Endodermal cell (in vitro differentiated cells): Measurements from ENCODE around the gene WDCP. TPM values are rescaled to one million over a fixed set of nuclear protein-coding genes. Genes with fewer than 3 reads are reported as not detected.

Source experiments
- DNase-seq: peaks from one replicate; pipeline ENCODE4 v3.0.0-alpha.2; 2017
- H3K27ac ChIP-seq: 2 replicates; pipeline ENCODE4 v1.5.1; 2013; ENCODE audit warnings: mild to moderate bottlenecking, low read depth, low read length, moderate library complexity
- H3K27me3 ChIP-seq: 2 replicates; pipeline ENCODE4 v1.6.1; 2013; ENCODE audit warnings: mild to moderate bottlenecking, low read length, moderate library complexity; ENCODE audit not compliant: insufficient read depth, control insufficient read depth, poor library complexity, severe bottlenecking
- H3K36me3 ChIP-seq: 2 replicates; pipeline ENCODE4 v1.7.0; 2013; ENCODE audit warnings: mild to moderate bottlenecking, low read length, moderate library complexity; ENCODE audit not compliant: control insufficient read depth, insufficient read depth
- H3K4me1 ChIP-seq: one replicate; pipeline ENCODE4 v1.7.0; 2013; ENCODE audit warnings: low read length; ENCODE audit not compliant: control insufficient read depth, insufficient read depth
- H3K4me3 ChIP-seq: 2 replicates; pipeline ENCODE4 v1.5.1; 2013; ENCODE audit warnings: mild to moderate bottlenecking, low read length, moderate library complexity
- H3K9ac ChIP-seq: 2 replicates; pipeline ENCODE4 v1.6.1; 2013; ENCODE audit warnings: mild to moderate bottlenecking, low read length, moderate library complexity; ENCODE audit not compliant: poor library complexity, severe bottlenecking; ENCODE audit errors: extremely low read depth
- H3K9me3 ChIP-seq: 2 replicates; pipeline ENCODE4 v1.6.1; 2013; ENCODE audit warnings: mild to moderate bottlenecking, low read length, moderate library complexity; ENCODE audit not compliant: control insufficient read depth
- H3K27ac Mint-ChIP-seq: 2 replicates; pipeline ENCODE4 v1.8.0; 2020; ENCODE audit warnings: mixed read lengths
- H3K27me3 Mint-ChIP-seq: 2 replicates; pipeline ENCODE4 v1.8.0; 2021; ENCODE audit warnings: mild to moderate bottlenecking, mixed read lengths; ENCODE audit not compliant: insufficient read depth
- H3K36me3 Mint-ChIP-seq: 2 replicates; pipeline ENCODE4 v1.8.0; 2020; ENCODE audit warnings: low read depth, mixed read lengths
- H3K4me1 Mint-ChIP-seq: 2 replicates; pipeline ENCODE4 v1.8.0; 2020; ENCODE audit warnings: mixed read lengths
- H3K4me3 Mint-ChIP-seq: 2 replicates; pipeline ENCODE4 v1.8.0; 2020; ENCODE audit warnings: mild to moderate bottlenecking, moderate library complexity, mixed read lengths
- H3K9me3 Mint-ChIP-seq: 2 replicates; pipeline ENCODE4 v1.8.0; 2020; ENCODE audit warnings: mild to moderate bottlenecking, mixed read lengths
- WGBS, 2 experiments: methylation state at CpG; one replicate each; pipeline versions ENCODE4 v1.1.5 to v1.1.7; 2013; ENCODE audit warnings: missing lambda C conversion rate in 2 of 2, mixed read lengths in 1 of 2; ENCODE audit not compliant: insufficient coverage in 1 of 2, insufficient read length in 1 of 2; 5-methylcytosine and 5-hydroxymethylcytosine counted together
- total RNA-seq, 2 donors: library from RNA; stranded (reverse); fragmentation: NEBNext Ultra II Directional in 1 of 2; extraction: Animal tissue kit (Norgen Biotek cat#: 25700) in 1 of 2; gene quantifications; 2 replicates in 1 of 2; 3 replicates in 1 of 2; pipeline ENCODE4 v1.2.1, GENCODE V29; 2021
- TF ChIP-seq, protein P1 (sequence below): fragments of 200-600 bp; sonication (generic); conservative IDR thresholded peaks from 2 replicates; pipeline ENCODE4 v1.5.0; 2021; ENCODE audit warnings: antibody characterized with exemption, mild to moderate bottlenecking

The WDCP gene
- total RNA-seq, 2 donors from 2014 or later: 18.2 to 24.1 TPM

- 87 to 88% methylated on average over 6 to 8 of the region's 8 CpGs for WGBS, 2 experiments
- no peaks in the 10 kb centered on the region for H3K9me3 ChIP-seq
- no peaks in the 10 kb centered on the region for H3K4me1 ChIP-seq
- peaks cover 19% of the 10 kb centered on the region for H3K36me3 ChIP-seq
- peak overlapping the region; percentile 62 for H3K9ac ChIP-seq
- Mint-ChIP-seq H3K9me3 (no peaks in the 10 kb centered on the region), H3K4me1 (peaks cover 7% of the 10 kb centered on the region), H3K36me3 (peaks cover 17% of the 10 kb centered on the region), H3K27ac (peak overlapping the region; percentile 96), H3K4me3 (peak overlapping the region; percentile 80), H3K27me3 (no peaks in the 10 kb centered on the region)
- DNase-seq: no peak
- H3K4me3 ChIP-seq: peak overlapping the region; percentile 90
- no peaks in the 10 kb centered on the region for H3K27me3 ChIP-seq
- TF ChIP-seq, protein P1, sequence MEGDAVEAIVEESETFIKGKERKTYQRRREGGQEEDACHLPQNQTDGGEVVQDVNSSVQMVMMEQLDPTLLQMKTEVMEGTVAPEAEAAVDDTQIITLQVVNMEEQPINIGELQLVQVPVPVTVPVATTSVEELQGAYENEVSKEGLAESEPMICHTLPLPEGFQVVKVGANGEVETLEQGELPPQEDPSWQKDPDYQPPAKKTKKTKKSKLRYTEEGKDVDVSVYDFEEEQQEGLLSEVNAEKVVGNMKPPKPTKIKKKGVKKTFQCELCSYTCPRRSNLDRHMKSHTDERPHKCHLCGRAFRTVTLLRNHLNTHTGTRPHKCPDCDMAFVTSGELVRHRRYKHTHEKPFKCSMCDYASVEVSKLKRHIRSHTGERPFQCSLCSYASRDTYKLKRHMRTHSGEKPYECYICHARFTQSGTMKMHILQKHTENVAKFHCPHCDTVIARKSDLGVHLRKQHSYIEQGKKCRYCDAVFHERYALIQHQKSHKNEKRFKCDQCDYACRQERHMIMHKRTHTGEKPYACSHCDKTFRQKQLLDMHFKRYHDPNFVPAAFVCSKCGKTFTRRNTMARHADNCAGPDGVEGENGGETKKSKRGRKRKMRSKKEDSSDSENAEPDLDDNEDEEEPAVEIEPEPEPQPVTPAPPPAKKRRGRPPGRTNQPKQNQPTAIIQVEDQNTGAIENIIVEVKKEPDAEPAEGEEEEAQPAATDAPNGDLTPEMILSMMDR: no peak
- peak overlapping the region; percentile 98 for H3K27ac ChIP-seq
Observed at GRCh38 chr2:24082787-24083566, 35.8 kb upstream of the WDCP start.

- Histone ChIP-seq H3K36me3 (peaks cover 19% of the 10 kb centered on the region), H3K27me3 (no peaks in the 10 kb centered on the region), H3K9me3 (no peaks in the 10 kb centered on the region), H3K4me1 (no peaks in the 10 kb centered on the region), H3K27ac (no peak overlapping the region), H3K9ac (no peak overlapping the region), H3K4me3 (no peak overlapping the region)
- Mint-ChIP-seq H3K27me3 (no peaks in the 10 kb centered on the region), H3K4me1 (peaks cover 13% of the 10 kb centered on the region), H3K9me3 (no peaks in the 10 kb centered on the region), H3K4me3 (no peak overlapping the region), H3K27ac (no peak overlapping the region), H3K36me3 (peaks cover 17% of the 10 kb centered on the region)
- TF ChIP-seq, protein P1: no peak
- no peak for DNase-seq
- 92 to 100% methylated on average over 2 of the region's 2 CpGs for WGBS, 2 experiments
Observed at GRCh38 chr2:24080701-24081100, 33.5 kb upstream of the WDCP start.

- 88% methylated on average over 2 of the region's 2 CpGs; no CpG with 5 or more reads in 1 of the 2 experiments for WGBS, 2 experiments
- H3K27me3 Mint-ChIP-seq: no peaks in the 10 kb centered on the region
- no peak overlapping the region for H3K9ac ChIP-seq
Observed at GRCh38 chr2:24077879-24078278, 30.7 kb upstream of the WDCP start.

More at GRCh38 chr2:24077879-24078278, 30.7 kb upstream of the WDCP start:
- TF ChIP-seq, protein P1: no peak
- no peak overlapping the region for H3K27ac ChIP-seq
- peak overlapping the region; percentile 89 for H3K4me3 Mint-ChIP-seq
- H3K9me3 ChIP-seq: no peaks in the 10 kb centered on the region
- DNase-seq: no peak
- H3K36me3 ChIP-seq: peaks cover 33% of the 10 kb centered on the region
- peak overlapping the region; percentile 92 for H3K4me3 ChIP-seq
- peaks cover 14% of the 10 kb centered on the region for H3K4me1 Mint-ChIP-seq
- H3K27me3 ChIP-seq: no peaks in the 10 kb centered on the region
- H3K36me3 Mint-ChIP-seq: peaks cover 23% of the 10 kb centered on the region
- no peaks in the 10 kb centered on the region for H3K9me3 Mint-ChIP-seq
- no peak overlapping the region for H3K27ac Mint-ChIP-seq
- H3K4me1 ChIP-seq: no peaks in the 10 kb centered on the region
